NCI-H2107 (cell line): ENCODE data around the gene SHQ1.
"Not testable (repeated sequence)": the region's sequence is repeated elsewhere in the genome, so short reads cannot be mapped to it uniquely, and the experiment has no call there.

Source experiments
- DNase-seq: peaks from one replicate; lab custom pipeline; 2025; lab: John Stamatoyannopoulos, UW

Gene SHQ1

DNA sequence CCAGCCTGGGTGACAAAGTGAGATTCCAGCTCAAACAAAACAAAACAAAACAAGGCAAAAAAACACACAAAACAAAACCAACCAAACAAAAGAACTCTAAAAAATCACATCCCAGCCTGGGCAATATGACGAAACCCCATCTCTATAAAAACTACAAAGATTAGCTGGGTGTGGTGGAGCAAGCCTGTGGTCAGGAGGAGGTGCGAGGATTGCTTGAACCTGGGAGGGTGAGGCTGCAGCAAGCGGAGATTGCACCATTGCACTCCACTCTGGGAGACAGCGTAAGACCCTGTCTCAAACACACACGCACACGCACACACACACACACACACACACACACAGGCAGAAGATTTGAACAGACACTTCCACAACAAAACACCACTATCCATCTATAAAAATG, 99.6 kb downstream of the SHQ1 start:
- no peak for DNase-seq

- DNase-seq, result no peak
Observed at GRCh38 chr3:72746430-72747411, 101.5 kb downstream of the SHQ1 start.

DNA sequence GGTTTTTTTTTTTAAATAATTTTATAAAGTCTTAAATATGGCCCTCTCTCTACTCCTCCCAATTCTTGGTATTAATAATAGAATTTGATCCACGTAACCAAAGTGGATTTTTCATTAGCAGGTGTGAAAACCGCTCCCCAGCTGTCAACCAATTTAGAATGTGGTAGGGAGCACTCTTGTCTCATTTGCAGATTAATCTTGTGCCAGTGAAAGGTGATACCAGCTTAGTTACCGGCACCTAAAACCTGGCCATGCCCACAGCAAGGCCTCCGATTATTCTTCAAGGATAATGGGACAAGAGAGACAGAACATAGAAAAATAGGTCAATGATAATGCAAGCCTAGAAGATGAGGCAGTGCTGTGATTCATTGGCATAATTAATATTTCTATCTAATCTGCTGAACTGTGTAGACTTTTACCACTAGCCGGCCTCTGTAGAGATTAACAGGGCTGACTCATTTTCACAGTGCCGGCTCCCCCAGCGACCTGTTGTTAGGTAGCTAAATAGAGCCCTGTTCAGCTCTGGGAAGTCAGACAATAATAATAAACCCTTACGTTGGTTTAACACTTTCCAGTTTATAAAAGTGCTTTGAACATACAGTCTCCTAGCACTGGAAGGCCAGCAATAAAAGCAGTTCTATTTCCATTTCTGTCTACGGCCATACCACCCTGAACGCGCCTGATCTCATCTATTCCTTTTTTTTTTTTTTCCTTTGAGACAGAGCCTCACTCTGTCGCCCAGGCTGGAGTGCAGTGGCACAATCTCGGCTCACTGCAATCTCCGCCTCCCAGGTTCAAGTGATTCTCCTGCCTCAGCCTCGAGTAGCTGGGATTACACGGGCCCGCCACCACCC, 102.9 kb downstream of the SHQ1 start:
- no peak for DNase-seq

DNA sequence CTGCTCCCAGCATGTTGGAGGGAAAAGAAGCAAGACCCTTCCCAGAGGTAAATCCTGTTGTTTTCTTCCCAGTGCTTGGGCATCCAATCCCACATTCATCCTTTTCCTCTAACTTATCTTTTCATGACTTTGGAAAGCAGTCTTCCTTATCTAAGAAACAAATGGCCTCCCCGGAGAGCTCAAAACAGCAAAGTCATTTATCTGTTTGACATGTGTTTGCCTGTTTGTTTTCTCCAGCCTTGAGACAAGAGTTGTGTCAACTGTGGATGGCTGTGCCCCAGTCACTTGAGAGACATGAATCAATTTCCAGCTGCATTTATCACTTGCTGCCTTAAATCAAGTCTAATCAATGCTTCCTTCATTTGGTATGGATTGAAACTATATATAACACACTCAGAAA, 103.9 kb downstream of the SHQ1 start:
- no peak for DNase-seq

DNA sequence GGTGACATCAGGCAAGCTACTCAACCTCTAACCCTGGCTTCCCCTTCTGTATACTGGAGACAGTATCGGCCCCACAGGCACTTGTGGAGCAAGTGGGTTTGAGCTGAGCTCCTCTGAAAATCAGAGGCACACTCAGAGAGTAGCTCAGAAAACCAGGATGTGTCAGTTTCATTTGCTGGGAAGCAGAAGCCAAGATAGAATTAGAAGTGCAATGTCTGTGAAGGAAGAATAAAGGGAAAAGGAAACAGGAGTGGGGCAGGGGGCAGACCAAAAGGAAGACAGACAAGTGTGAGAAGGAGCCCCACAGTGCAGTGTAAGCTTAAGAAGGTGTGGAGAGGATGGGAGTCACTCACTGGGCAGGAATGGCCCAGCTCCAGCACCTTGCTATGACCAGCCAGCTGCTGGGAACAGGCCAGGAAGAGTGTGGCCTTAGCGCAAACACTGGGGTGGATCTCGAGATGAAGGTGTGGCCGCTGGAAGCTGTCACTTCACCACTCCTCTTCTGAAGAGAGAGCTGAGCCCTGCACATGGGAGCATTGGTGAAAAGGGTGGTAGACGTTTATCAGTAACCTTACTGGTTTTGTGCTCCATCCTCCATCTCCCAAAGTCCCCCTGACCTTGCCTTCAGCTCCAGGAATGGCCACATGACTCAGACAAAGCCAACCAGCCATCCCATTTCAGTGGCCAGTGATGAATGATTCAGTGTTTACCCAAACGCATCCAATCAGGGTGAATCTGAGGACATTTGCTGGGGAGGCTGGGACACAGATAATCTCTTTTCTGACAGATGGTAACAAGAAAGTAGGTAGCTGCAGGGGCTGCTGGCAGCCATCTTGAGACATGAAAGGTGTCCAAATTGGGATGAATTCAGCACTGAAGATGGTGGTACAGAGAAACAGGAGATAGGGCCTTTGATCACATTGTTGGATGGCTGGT, 108.4 kb downstream of the SHQ1 start:
- no peak for DNase-seq

DNA sequence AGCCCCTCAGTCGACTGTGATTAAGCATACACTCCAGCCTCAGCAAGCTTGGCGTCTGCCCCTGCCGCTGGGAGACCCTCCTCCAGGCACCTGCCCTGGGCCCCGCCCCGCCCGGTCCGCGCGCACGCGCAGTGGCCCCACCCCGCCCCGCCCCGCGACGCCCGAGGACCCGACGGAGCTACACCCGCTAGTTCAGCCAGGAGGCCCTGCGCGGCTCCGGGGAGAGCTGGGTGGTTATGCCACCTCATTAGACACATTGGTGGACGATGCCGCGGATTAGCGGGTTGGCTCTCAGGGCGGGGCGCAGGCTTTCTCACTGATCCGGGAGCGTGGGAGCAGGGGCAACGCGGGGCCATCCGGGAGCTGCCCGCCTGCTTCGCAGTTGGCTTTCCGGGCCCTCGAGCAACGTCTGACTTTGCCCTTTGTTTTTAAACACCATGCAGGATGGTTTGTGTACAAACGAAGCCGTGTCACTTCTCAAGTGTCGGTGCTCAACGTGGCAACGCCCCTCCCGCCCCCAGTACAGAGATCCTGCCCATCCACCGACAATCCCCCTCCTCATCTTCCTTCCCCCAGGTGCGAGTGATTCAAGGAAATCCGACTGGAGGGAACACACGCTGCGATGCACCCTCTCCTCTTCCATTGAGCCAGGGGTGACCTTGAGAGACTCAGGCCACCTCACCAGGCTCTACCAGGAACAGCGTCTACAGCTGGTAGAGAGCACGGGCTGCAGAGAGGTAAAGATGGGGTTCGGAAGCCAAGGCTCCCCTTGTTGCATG, 109.3 kb downstream of the SHQ1 start:
- DNase-seq, result no peak

DNA sequence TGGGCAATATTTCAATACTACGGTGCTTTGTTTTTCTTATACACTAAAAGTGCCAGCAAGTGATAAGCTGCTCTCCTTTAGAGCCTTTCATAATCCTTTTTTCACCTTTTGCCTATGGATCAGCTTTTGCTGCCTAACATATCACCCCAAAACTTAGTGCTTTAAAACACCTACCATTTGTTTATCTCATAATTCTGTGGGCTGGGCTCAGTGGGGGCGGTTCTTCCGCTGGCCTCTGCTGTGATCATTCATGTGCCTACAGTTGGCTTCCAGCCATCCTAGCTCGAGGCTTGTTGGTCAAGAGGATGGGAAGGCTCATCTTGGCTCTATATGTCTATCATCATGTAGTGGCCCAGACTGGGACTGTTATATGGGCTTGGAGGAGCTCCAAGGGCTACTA, 113.2 kb downstream of the SHQ1 start:
- DNase-seq, result not testable (repeated sequence)

GRCh38 chr3:72733676-72734075, 114.6 kb downstream of the SHQ1 start:
- no peak for DNase-seq

GRCh38 chr3:72732666-72733345, 115.4 kb downstream of the SHQ1 start:
- not testable (repeated sequence) for DNase-seq

GRCh38 chr3:72728958-72729467, 119.2 kb downstream of the SHQ1 start:
- DNase-seq, result no peak

DNA sequence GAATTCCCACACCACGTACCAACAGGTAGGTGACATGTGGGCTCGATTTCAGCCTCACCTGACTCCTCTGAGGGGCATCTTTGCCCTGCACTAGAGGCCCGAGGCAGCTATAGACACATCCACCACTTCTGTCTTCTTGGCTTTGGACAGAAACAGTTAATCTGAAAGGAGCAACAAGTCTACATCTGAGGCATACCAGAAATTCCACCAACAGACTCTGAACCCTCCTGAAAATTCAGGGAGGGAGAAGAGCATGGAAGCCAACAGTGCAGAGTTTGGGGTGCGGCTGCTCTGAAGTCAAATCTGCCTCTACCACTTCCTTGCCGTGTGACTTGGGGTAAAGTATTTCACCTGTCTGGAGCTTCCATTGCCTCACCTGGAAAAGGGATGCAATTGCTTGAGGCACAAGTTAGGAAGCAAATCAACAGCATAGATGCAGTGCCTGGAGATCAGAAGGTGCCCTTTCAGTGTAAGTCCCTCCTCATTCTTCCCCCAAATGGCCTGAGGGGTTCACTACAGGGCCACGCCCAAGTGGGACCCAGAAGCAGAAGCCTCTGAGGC, 119.8 kb downstream of the SHQ1 start:
- DNase-seq, result no peak

DNA sequence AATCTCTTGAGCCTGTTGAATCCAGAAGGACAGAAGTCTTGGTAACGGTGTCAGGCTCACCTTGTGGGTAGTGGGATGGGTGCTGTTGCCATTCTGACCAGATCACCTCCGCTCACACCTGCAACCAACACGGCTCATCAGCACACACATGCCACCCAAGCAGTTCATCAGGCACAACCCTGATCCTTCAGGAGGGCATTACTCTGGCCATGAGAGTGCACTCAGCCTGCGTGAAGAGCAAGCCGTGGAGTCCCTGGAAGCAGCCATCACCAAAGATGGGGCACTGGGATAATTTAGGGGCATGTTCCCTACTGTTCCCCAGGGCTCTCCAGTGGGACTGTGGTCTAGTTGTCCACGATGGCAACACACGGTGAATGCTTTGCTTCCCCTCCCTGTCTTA, 120.5 kb downstream of the SHQ1 start:
- no peak for DNase-seq

- DNase-seq, result no peak
Observed at GRCh38 chr3:72727172-72727571, 121.1 kb downstream of the SHQ1 start.

GRCh38 chr3:72725229-72725628, 123.0 kb downstream of the SHQ1 start:
- no peak for DNase-seq

GRCh38 chr3:72724070-72724469, 124.2 kb downstream of the SHQ1 start:
- no peak for DNase-seq

- no peak for DNase-seq
Observed at GRCh38 chr3:72722930-72723726, 125.1 kb downstream of the SHQ1 start.

DNA sequence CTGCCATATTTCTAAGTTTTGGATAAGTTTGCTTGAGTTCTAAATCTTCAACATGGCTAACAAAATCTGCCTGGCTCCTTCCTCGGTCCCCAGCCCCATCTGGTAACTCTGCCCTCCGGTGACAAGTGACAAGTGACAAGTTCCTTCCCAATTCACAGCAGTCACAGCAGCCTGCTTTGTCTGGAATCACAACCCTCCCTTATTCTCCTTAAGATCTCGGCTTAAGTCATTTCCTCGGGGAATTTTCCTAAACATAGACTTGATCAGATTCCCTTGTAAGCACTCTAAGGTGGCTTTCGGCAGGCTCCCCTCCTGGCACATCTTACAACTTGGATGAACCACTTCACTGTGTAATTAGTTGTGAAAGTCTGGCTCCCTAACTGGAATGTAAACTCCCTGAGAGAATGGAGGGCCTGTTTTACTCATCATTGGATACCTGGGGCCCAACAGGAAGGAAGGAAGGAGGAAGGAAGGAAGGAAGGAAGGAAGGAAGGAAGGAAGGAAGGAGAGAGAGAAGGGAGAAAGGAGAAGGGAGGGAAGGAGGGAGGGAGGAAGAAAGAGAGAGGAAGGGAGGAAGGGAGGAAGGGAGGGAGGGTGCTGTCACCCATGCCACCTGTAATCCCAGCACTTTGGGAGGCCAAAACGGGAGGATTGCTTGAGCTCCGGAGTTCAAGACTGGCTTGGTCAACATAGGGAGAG, 126.4 kb downstream of the SHQ1 start:
- DNase-seq, result no peak

- no peak for DNase-seq
Observed at GRCh38 chr3:72720566-72720965, 127.7 kb downstream of the SHQ1 start.
